HG02852 (cell line): ENCODE data around the gene NTN1.

Source experiments
- ATAC-seq: cut with Tn5 transposase; IDR thresholded peaks from one replicate; pipeline ENCODE4 v1.9.1; 2021; ENCODE audit warnings: mild to moderate bottlenecking, moderate library complexity; ENCODE audit not compliant: unreplicated experiment

NTN1 gene

DNA sequence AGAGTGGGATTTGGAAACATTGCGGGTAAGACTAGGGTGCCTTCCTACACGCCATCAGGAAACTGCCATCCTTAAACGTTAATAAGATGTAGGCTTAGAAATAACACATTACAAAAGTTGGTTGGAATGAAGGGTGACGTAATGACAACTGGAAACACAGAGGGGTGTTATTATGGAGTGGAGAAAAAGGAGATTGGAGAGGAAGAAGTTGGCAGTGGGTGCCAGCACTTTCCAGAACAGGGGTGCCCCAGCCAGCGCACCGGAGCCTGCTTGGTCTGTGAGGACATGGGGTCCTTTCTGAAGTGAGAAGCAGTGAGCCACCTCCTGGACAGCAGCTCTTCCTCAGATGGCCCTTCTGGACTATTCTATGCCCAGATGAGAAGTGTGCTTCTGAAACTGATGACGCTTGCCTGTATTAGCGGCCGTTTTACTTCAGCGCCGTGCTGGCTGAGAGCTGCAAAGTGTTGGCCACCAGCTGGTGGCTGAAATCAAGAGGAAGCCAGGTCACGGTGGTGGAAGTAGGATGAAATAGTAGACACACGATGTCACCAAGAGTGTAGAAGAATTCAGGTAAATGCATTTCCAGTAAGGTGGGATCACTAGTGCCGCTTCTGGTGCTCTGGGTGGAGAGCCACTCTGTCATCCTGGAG lies 244.8 kb downstream of the NTN1 start:
- no peak for ATAC-seq

DNA sequence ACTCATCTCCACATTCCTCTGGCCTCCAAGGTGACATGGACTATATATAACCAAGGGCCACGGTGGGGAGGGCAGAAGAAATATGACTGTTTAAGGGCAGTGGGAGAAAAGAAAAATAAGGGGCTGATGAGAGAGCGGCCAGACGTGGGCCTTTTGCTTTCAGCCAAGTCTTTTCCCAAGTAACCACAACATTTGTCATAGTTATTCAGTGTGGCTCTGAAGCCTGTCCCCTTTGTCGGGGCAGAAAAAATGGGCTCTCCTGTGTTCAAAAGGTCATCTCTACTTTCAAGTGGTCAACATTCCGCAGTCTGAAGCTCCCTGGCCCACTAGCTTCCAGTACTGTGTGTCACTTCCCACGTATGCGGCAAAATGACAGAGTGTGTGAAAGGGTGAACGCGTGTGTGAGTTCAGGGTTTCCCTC lies 245.4 kb downstream of the NTN1 start:
- ATAC-seq = no peak

DNA sequence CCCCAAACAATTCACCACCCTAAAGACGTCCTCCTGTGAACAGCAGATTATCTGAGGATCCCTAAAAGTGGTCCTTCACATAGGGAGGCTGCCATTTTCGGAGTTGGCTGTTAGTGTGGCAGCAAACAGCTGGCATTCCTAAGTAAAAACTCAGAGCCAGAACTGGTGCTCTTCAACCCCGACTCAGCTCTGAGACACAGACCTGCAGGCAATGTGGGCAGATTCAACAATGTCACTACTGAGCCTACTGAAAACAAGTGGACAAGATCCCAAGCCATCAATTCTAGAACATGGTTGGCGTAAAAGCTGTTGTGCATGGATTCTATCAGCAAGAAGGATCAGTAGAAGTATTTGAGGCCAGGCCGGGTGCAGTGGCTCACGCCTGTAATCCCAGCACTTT lies 247.2 kb downstream of the NTN1 start:
- ATAC-seq = no peak

DNA sequence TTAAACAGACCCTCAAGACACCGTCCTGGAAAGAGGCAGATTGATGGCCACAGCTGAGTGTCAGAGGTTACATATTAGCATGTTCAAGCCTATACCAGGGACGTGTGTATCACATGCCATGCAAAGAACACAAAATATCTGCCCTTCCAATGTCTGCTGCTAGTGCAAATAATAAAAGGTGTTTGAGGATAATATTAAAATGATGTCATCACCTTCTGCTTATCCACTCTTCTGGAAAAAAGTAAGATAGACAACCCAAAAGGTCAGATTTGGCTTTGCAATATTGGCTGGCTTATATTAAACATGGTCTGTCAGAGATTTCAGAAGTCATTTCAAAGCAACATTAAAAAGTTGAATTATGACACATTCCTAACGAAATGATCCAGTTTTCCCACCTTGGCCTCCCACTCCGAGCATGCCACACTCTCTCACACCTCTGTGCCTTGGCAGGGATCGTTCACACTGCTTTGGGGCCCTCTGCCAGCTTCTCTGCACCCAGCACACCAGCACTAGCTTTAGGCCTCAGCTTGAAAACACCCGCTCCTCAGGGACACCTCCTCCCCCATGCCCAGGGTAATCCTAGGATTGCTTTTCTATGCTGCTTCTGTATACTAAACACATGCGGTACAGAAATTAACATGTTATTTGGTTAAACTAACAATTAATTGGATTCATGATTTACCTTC lies 248.2 kb downstream of the NTN1 start:
- ATAC-seq = no peak

DNA sequence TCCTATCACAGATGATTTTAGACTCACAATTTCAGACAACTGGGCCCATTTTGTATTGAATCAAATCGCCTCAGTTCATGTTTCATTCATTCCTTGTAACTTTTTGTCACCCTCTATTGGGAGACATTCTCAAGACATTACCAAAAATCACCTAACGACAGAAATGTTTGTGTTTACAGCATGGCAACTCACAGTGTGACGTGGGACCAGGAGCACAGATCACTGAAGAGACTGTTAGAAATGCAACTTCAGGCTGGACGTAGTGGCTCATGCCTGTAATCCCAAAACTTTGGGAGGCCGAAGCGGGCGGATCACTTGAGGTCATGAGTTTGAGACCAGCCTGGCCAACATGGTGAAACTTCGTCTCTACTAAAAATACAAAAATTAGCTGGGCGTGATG lies 249.6 kb downstream of the NTN1 start:
- no peak for ATAC-seq

DNA sequence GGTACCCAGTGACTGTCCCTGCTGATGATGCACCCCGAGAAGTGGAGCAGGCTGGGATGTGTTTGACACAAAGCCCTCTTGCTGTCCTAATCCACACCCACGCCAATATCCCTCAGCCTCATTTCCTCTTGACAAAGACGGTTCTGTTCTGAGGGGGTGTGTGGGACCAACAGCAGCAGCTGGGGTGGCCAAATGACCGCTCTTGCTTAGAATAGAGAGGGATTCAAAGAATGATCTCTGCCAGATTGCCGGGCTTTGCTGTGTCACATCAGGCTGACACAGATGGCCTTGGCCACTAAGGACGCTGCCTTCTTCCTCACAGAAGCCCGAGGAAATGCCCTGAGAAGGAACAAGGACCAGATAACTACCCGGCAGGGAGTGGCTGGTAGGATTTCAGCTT lies 250.7 kb downstream of the NTN1 start:
- no peak for ATAC-seq

DNA sequence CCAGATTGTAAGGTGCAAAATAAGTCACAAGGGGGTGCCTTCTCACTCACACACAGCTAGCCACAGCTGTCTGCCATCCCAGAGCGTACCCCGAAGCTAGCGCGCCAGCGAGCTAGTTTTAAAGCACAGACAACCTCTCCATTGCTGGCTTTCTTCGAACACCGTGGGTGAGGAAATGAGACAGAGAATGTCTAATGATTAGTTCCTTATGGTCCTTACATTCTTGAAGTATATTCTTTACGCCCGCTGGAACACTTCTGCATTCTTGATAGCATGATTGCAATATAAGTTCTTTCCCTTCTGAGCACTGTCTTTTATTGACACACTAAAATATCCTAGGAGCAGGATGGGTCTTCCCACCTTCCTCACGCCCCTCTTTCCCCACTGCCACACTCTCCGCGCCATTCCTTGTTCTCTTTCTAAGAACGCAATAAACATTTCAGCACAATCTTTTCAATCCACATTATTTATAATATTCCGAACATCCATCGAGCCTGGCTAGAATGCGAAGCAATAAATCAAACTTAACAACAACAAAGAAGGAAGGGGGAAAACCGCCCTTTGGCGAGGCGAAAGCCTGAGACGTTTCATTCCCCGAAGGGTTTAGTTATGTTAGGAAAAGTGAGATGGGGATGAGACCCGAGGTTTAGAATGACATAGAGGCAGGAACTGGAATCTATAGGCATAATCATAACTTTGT lies 251.3 kb downstream of the NTN1 start:
- ATAC-seq = no peak

DNA sequence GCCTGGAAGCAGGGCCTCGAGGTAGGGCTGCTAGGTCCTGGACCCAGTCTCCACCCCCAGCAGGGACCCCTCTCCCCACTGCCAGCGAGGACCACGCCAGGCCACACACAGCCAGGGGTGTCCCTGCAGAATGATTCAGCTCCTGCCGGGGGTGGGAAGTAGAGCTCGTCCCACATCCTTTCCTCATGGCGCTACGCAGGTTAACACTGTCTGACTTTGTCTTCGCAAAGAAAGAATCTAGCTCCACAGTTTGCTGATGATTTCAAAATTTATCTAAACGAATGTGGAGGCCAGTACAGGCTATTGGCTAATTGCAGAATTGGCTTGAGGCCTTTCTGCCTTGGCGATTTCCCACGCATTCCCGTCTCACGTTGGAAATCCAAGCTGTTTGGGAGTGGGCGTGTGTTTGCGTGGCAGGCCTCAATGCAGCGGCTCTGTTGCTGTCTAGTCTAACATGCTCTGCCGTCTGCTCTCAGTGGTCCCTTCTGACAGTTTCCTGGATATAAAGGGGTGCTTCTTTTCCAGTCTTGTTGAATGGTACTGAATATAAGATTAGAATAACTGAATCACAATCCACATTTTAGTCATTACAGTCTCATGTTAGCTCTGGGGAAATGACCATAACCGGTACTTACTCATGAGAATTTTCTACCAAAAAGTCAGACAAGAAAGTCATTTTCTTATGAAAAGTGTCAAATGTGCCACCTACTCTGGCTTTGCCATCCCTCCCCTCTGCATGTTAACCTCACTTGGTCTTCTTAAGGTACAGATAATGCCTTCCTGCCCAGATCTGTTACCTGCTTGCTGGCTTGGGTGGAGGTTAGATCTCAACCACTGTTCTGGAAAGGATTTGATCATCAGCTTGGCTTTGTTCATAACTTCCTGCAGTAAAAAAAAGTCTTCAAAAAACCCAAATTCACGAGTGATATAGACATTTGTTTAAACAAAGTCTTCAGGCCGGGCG lies 252.4 kb downstream of the NTN1 start:
- ATAC-seq = no peak

DNA sequence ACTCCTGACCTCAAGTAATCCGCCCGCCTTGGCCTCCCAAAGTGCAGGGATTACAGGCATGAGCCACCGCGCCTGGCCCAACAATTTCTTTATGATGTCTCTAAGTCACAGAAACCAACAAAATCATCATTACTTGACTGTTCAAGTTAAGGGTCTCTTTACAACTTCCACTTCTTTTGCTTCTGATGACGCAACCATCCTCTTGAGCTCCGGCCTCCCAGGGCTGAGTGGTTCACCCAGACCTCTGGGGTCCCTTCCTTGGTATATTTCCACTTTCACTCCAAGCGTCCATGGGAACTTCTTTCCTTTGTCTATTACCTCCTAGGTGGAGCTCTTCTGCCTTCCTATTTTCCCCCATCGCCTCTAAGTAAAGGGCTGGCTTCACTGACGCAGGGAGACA lies 253.7 kb downstream of the NTN1 start:
- ATAC-seq = no peak

DNA sequence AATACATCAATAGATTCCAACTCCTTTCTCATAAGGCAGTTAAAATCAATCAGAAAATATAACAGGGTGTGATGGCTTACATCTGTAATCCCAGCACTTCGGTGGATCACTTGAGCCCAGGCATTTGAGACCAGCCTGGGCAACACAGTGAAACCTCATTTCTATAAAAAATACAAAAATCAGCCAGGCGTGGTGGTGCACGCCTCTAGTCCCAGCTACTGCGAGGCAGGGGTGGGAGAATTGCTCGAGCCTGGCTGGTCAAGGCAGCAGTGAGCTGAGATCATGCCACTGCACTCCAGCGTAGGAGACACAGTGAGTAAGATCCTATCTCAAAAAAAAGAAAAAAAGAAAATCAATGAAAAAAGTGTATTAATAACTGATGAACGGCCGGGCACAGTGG lies 258.6 kb downstream of the NTN1 start:
- no peak for ATAC-seq

DNA sequence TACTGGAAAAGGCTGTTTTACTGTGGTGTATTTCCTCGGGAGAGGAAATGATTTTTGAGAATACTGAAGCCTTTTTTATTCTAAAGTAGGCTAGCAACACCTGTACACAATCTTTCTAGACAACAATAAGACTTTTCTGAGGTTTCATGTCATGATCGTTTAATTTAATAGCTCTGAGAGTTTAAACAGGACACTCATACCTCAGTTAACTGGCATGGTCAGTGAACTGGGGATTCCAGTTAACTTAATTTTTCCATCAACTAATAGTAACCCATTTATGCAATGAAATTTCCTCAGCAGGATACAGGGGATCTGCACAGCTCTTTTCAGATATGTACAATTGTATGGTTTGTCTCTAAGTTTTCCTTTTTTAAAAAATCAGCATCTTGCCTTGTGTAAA lies 262.6 kb downstream of the NTN1 start:
- no peak for ATAC-seq

DNA sequence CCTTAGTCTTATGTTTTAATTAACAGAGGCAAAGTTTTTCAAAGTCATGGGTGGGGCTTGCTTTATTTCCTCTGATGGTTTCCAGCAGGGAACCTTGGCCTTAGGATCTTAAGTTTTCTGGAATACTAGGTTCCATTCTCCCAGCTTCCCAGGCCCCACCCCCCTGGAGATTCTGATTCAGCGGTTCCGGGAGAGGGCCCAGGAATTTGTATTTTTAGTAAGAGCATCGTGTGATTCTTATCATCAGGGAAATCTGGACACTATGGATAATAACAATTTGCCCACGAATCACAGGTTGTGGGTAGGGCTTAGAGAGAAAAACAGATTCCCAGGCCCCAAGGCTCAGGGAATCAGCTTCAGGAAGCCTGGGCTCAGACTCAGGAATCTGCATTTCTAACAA lies 263.6 kb downstream of the NTN1 start:
- no peak for ATAC-seq

DNA sequence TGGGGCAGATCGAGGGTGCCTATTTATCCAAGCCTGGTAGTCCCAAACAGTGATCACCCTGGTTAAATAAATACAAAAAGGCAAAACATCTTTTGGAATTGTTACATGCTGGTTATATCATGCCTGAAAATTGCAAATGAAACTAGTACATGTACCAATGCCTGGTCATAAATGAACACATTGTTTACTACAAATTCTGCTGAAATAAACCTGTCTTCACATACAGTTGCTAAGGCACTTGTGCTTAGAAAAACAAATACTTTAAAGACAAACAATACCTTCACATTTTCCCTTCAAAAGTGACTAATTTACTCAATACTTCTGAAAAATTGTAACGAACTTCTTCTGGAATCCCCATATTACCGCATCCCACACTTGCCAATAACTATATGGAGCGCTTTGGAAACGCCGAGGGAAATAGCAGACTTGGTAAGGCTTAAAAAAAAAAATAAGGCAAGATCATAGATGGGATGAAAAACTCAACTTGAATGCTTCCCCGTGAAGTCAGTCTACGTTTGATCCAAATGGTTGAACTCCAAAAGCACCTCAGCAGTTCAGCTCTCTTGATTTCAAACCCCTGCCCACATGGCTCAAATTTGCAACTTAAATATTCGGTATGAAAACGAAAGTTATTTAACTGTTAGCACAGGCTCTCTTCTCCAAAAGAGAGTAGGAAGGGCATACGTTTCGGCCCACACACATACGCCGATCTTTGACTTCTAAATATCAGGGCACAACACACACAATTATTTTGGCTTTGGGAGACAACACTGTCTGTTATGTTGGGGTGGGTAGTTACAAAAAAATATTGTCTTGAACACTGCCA lies 264.5 kb downstream of the NTN1 start:
- ATAC-seq = no peak

DNA sequence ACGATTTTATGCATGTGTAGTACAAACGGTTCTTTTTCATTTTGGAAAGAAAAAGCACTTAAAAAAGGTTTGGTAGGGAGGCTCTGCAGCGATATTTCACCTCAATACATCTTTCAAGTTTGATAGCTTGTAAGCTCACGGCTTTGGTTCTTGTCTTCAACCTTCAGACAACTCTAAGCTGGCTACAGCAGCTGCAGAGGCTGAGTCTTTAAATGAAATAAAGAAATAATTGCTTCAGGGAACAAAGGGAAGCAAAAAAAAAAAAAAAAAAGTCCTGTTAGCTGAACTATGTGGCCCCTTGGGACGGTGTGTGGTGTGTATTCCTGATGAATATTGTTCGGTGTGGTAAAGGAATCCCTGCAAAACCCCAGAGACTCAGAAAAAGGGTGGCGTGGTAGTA lies 265.1 kb downstream of the NTN1 start:
- no peak for ATAC-seq

DNA sequence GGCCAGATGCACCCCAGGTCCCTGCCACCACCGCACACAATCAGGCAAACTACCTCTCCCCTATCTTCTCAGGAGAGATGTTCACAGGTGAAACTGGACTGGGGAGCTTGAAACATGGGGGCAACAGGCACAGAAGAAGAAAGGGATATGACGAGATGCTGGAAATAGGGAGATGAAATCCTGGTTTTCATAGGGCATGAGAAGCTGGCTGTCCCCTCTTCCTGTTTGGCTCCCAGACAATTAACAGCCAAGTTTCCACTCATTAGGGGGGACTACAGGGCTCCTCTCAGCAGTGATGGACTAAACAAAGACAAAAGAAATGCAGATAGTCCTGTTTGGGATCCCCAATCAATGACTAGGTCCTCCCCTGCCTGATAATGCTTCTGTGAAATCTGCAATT lies 266.0 kb downstream of the NTN1 start:
- ATAC-seq = no peak

DNA sequence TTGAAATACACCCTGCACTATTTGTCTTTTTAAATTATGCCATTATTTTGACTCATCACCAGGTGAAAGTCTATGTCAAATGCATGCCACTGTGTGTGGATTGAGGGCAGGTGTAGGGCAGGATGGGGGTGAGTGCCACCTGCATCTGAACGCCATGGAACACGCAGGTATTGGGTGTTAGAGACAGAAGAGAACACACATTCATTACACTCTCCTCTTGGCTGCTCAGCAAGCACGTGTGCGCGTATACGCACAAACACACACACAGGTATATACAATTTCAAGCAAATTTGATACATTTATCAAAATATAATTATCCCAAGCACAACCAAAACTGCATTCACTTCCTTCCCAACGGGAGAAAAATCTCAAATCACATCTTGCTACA lies 268.9 kb downstream of the NTN1 start:
- ATAC-seq = no peak

DNA sequence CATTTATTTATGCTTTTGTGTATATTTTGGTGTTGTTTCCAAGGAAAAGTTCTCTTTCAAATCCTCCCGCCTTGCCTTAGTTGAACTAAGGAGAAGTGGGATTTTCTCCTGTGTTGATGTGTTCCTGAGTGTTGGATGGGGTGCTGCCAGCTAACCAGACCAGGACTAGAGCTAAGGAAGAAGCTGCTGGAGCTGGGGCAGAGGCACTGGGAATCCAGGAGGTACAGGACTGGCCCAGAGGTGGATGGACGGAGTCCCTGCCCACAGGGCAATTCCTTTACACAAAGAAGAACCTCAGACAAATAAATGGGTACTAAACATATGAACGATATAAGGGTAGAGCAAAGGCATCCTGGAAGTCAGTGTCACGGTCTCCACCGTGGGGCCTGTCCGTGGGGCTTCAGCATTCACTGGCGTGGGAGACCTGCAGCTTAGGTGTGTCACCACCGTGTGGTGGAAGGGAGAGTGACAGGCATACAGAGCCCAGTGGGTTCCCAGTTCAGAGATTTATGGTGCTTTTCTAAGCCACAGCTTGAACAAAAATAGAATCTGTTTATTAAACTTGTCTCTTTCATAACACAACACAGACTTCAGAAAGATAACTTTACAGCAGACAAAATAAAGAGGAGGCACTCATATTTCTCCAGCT lies 270.7 kb downstream of the NTN1 start:
- no peak for ATAC-seq

DNA sequence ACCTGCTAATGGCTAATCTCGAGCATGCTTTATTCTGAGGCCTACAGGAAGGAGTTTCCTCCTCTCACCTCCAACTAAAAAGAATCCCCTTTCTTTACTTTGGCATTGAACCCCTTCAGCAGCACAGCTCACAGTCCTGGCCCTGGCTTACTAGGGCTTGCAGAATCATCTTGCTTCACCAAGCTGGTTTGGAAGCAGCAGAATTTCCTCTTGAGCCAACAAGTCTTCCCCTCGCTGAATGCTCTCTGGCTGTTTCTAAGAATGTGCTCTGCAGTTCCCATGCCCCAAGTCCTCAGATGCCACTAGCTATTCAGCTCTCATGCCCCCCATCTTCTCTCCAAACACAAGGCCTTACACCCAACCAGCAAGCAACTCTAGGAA lies 271.2 kb downstream of the NTN1 start:
- no peak for ATAC-seq
